HUES48 (cell line): ENCODE results near the gene CEP126.
"Not testable (repeated sequence)": the region's sequence is repeated elsewhere in the genome, so short reads cannot be mapped to it uniquely, and the experiment has no call there.

Source experiments
- H3K27ac ChIP-seq: one replicate; pipeline ENCODE4 v1.7.0; 2013; ENCODE audit warnings: low read depth, low read length, inconsistent platforms
- H3K27me3 ChIP-seq: 2 replicates; pipeline ENCODE4 v1.6.1; 2013; ENCODE audit warnings: mild to moderate bottlenecking, low read length; ENCODE audit not compliant: control insufficient read depth, insufficient read depth
- H3K36me3 ChIP-seq: 2 replicates; pipeline ENCODE4 v1.6.1; 2013; ENCODE audit warnings: low read length; ENCODE audit not compliant: control insufficient read depth, insufficient read depth
- H3K4me1 ChIP-seq: 2 replicates; pipeline ENCODE4 v1.6.1; 2013; ENCODE audit warnings: mild to moderate bottlenecking, low read length; ENCODE audit not compliant: control insufficient read depth, insufficient read depth
- H3K4me3 ChIP-seq: 2 replicates; pipeline ENCODE4 v1.5.1; 2013; ENCODE audit warnings: mild to moderate bottlenecking, low read depth, low read length
- H3K9ac ChIP-seq: 2 replicates; pipeline ENCODE4 v1.6.1; 2013; ENCODE audit warnings: mild to moderate bottlenecking, low read depth, low read length, moderate library complexity
- H3K9me3 ChIP-seq: 2 replicates; pipeline ENCODE4 v1.6.1; 2013; ENCODE audit warnings: low read length; ENCODE audit not compliant: control insufficient read depth, insufficient read depth

CEP126 gene

GRCh38 chr11:101929294-101929915, 14.6 kb downstream of the CEP126 start:
- H3K9ac ChIP-seq: no peak overlapping the region
- no peaks in the 10 kb centered on the region for H3K4me1 ChIP-seq
- H3K36me3 ChIP-seq: no peaks in the 10 kb centered on the region
- H3K27me3 ChIP-seq: no peaks in the 10 kb centered on the region
- no peaks in the 10 kb centered on the region for H3K9me3 ChIP-seq
- H3K27ac ChIP-seq: no peak overlapping the region
- H3K4me3 ChIP-seq: no peak overlapping the region

DNA sequence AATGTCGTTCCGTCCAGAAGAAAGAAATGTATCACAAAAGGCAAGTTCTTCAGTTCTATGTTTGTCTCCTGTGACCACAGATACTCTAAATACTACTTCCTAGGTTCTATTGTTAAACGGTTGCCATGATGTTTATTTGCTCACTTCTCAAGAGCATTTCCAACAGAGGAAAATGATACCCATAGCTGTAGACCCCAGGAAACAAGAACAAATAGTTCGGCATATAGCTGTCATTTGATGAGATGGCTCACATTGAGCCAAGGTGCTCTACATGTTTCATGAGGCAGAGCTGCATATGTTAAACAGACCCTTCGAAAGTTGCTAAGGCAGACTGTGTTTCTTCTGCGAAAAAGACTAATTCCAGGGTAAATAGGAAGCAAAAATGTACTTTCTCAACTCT, 16.9 kb downstream of the CEP126 start:
- no peaks in the 10 kb centered on the region for H3K4me1 ChIP-seq
- no peak overlapping the region for H3K9ac ChIP-seq
- no peaks in the 10 kb centered on the region for H3K36me3 ChIP-seq
- H3K27ac ChIP-seq: no peak overlapping the region
- H3K9me3 ChIP-seq: no peaks in the 10 kb centered on the region
- H3K4me3 ChIP-seq: no peak overlapping the region
- no peaks in the 10 kb centered on the region for H3K27me3 ChIP-seq

DNA sequence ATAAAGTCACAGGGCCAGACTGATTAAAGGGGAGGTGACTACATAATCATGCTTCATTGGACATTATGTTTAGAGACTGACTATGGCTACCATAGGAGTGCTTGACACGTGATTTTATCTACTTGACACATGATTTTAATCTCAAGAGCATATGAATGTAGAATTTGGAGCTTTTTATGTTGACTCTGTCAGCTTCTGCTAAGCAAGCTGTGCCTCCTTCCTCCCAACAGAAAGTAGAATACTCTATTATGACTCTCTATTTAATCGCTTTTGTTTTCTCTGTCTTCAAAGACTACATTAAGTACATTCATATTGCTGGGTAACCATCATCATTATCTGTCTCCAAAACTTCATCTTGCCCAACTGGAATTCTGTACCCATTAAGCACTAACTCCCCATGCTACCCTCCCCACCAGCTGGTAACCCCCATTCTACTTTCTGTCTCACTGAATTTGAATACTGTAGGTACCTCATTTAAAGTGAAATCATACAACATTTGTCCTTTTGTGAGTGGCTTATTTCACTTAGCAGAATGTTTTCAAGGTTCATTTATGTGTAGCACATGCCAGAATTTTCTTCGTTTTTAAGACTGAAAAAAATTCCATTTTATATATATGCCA, 26.2 kb downstream of the CEP126 start:
- H3K9ac ChIP-seq: no peak overlapping the region
- no peaks in the 10 kb centered on the region for H3K4me1 ChIP-seq
- no peaks in the 10 kb centered on the region for H3K36me3 ChIP-seq

DNA sequence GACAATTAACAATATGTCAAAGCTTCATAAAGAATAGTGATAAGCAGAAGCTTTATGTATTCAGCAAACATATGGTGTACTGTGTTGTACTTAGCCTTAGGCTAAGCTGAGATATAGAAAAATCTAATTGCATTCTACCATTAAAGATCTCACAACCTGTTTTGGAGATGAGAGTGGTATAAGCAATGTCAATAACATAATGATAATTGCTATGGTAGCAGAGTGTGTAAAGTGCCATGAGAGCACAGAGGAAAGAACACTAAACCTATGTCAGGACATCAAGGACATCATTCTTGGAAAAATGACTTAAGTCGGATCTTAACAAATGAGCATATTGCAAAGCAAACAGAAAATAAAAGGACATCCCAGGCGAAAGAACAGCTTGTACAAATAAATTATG, 30.1 kb downstream of the CEP126 start:
- Histone ChIP-seq H3K27ac (no peak overlapping the region), H3K9me3 (no peaks in the 10 kb centered on the region), H3K4me3 (no peak overlapping the region), H3K9ac (no peak overlapping the region), H3K4me1 (no peaks in the 10 kb centered on the region), H3K27me3 (no peaks in the 10 kb centered on the region), H3K36me3 (no peaks in the 10 kb centered on the region)

More for the DNA sequence above, 26.2 kb downstream of the CEP126 start:
- H3K27me3 ChIP-seq: no peaks in the 10 kb centered on the region
- no peaks in the 10 kb centered on the region for H3K9me3 ChIP-seq
- H3K27ac ChIP-seq: no peak overlapping the region
- H3K4me3 ChIP-seq: no peak overlapping the region

GRCh38 chr11:101945448-101945847, 30.6 kb downstream of the CEP126 start:
- Histone ChIP-seq H3K27me3 (no peaks in the 10 kb centered on the region), H3K4me1 (no peaks in the 10 kb centered on the region), H3K36me3 (no peaks in the 10 kb centered on the region), H3K9me3 (no peaks in the 10 kb centered on the region), H3K4me3 (no peak overlapping the region), H3K27ac (no peak overlapping the region), H3K9ac (no peak overlapping the region)

- Histone ChIP-seq H3K36me3 (no peaks in the 10 kb centered on the region), H3K27me3 (no peaks in the 10 kb centered on the region), H3K4me1 (no peaks in the 10 kb centered on the region), H3K4me3 (no peak overlapping the region), H3K27ac (no peak overlapping the region), H3K9me3 (no peaks in the 10 kb centered on the region), H3K9ac (no peak overlapping the region)
Measured at GRCh38 chr11:101949680-101950220, 34.9 kb downstream of the CEP126 start.

DNA sequence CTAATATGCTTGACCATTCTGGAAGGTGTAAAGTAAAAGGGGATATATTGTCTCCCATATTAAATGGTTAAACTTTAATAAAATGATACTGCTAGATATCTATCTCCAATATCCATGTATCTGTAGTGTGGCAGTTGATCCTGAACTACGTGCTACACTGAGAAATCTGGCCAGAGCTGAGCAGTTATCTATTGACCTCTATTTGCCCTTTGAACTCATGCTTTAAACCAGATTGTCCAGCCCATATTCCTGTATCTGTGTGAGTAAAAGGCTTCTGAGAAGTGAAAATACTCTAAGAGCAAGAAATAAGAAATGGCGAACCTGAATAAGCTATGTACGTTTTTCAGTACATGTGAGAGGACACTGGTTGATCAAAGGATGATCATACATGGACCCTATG, 40.5 kb downstream of the CEP126 start:
- H3K36me3 ChIP-seq: no peaks in the 10 kb centered on the region
- H3K27ac ChIP-seq: no peak overlapping the region
- H3K4me1 ChIP-seq: no peaks in the 10 kb centered on the region
- no peak overlapping the region for H3K9ac ChIP-seq
- H3K27me3 ChIP-seq: no peaks in the 10 kb centered on the region
- no peak overlapping the region for H3K4me3 ChIP-seq
- H3K9me3 ChIP-seq: no peaks in the 10 kb centered on the region

DNA sequence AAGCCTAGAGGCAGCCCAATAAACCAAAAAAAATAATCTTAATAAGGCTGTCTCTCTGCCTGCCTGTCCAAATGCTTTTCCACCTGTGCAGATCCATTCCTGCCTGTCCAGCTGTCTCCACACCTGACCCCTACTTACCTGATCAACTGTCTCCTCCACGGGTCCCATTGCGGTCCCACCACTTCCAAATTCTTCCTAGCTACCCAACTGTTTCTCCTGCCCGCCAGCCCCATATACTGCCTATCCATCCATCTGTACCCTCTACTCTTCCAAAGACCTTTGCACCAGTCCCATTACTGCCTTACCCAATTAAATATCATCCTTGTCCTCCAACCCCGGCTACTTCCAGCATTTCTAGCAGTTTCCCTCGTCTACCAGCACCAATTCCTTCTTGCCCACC, 40.9 kb downstream of the CEP126 start:
- H3K27ac ChIP-seq: no peak overlapping the region
- no peaks in the 10 kb centered on the region for H3K27me3 ChIP-seq
- no peak overlapping the region for H3K9ac ChIP-seq
- H3K9me3 ChIP-seq: no peaks in the 10 kb centered on the region
- H3K36me3 ChIP-seq: no peaks in the 10 kb centered on the region
- H3K4me3 ChIP-seq: no peak overlapping the region
- no peaks in the 10 kb centered on the region for H3K4me1 ChIP-seq

GRCh38 chr11:101960231-101960630, 45.4 kb downstream of the CEP126 start:
- Histone ChIP-seq H3K9ac (no peak overlapping the region), H3K4me3 (no peak overlapping the region), H3K9me3 (no peaks in the 10 kb centered on the region), H3K27ac (no peak overlapping the region), H3K36me3 (no peaks in the 10 kb centered on the region), H3K4me1 (no peaks in the 10 kb centered on the region), H3K27me3 (no peaks in the 10 kb centered on the region)

DNA sequence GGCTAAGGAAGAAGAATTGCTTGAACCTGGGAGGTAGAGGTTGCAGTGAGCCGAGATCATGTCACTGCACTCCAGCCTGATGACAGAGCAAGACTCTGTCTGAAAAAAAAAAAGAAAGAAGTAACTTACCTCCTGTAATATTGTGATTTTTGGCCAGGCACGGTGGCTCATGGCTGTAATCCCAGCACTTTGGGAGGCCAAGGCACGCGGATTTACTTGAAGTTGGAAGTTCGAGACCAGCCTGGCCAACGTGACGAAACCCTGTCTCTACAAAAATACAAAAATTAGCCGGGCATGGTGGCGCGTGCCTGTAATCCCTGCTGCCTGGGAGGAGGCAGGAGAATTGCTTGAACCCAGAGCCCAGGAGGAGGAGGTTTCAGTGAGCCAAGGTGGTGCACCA, 49.4 kb downstream of the CEP126 start:
- H3K9ac ChIP-seq, H3K9me3 ChIP-seq, H3K27ac ChIP-seq: not testable (repeated sequence)

DNA sequence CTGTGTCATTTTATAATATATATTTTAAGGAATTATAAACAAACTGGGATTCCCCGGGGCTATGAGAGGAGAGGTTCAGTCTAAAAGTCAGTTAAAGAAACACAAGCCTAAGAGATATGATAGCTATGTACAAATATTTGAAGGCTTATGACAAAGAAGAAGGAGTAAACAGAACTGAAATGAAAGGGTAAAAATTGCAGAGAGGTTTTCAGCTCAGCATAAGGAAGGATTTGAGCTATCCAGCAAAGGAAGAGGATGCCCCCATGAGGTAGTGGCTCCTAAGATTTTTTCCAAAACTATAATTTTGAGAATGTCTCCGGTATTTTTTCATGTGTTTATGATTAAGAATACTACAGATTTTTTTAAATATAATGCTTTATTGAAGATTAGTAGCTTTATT, 59.4 kb downstream of the CEP126 start:
- H3K4me1 ChIP-seq: no peaks in the 10 kb centered on the region

More for the DNA sequence above, 49.4 kb downstream of the CEP126 start:
- H3K4me1 ChIP-seq, H3K4me3 ChIP-seq, H3K27me3 ChIP-seq, H3K36me3 ChIP-seq: not testable (repeated sequence)

More for the DNA sequence above, 59.4 kb downstream of the CEP126 start:
- Histone ChIP-seq H3K4me3 (no peak overlapping the region), H3K9ac (no peak overlapping the region), H3K27ac (no peak overlapping the region), H3K36me3 (no peaks in the 10 kb centered on the region), H3K27me3 (no peaks in the 10 kb centered on the region), H3K9me3 (no peaks in the 10 kb centered on the region)
